ENCODE measurements around the gene GALNT1.

DNA sequence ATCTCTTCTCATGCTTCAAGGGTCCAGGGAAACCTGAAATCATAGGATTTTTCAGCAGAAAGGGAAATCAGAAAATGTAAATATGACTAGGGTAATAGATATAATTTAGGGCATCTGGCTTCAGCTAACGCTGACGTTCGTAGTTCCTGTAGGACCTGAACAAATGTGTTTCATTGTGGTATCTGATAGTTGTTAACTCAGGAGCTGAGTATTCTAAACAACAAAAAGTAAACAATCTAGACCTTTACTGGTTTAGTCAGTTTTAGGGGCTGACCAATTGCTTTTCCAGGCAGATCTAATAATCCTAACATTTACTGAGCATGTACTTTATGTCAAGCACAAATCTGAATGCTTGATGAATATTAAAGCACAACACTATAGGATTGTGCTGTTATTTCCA lies 114.8 kb downstream of the GALNT1 start:
- TF ChIP-seq EGR1 (conservative IDR thresholded peaks at IDR 0.05) (no peak), FOS (IDR thresholded peaks at IDR 0.05; ENCODE audit: extremely low read depth, insufficient read length) (no peak), HLTF (IDR thresholded peaks at IDR 0.05) (no peak), ETV1 (tag; conservative IDR thresholded peaks at IDR 0.05; ENCODE audit: low read depth) (no peak)
- TF ChIP-seq, protein P1, sequence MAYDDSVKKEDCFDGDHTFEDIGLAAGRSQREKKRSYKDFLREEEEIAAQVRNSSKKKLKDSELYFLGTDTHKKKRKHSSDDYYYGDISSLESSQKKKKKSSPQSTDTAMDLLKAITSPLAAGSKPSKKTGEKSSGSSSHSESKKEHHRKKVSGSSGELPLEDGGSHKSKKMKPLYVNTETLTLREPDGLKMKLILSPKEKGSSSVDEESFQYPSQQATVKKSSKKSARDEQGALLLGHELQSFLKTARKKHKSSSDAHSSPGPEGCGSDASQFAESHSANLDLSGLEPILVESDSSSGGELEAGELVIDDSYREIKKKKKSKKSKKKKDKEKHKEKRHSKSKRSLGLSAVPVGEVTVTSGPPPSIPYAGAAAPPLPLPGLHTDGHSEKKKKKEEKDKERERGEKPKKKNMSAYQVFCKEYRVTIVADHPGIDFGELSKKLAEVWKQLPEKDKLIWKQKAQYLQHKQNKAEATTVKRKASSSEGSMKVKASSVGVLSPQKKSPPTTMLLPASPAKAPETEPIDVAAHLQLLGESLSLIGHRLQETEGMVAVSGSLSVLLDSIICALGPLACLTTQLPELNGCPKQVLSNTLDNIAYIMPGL (CRISPR knock-in tag; IDR thresholded peaks at IDR 0.05), result no peak
- TF ChIP-seq, protein P2, sequence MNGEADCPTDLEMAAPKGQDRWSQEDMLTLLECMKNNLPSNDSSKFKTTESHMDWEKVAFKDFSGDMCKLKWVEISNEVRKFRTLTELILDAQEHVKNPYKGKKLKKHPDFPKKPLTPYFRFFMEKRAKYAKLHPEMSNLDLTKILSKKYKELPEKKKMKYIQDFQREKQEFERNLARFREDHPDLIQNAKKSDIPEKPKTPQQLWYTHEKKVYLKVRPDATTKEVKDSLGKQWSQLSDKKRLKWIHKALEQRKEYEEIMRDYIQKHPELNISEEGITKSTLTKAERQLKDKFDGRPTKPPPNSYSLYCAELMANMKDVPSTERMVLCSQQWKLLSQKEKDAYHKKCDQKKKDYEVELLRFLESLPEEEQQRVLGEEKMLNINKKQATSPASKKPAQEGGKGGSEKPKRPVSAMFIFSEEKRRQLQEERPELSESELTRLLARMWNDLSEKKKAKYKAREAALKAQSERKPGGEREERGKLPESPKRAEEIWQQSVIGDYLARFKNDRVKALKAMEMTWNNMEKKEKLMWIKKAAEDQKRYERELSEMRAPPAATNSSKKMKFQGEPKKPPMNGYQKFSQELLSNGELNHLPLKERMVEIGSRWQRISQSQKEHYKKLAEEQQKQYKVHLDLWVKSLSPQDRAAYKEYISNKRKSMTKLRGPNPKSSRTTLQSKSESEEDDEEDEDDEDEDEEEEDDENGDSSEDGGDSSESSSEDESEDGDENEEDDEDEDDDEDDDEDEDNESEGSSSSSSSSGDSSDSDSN (IDR thresholded peaks at IDR 0.05; ENCODE audit: borderline replicate concordance in 1 of 2, low read depth in 2 of 2, low read length in 2 of 2), result no peak
- TF ChIP-seq, protein P3, sequence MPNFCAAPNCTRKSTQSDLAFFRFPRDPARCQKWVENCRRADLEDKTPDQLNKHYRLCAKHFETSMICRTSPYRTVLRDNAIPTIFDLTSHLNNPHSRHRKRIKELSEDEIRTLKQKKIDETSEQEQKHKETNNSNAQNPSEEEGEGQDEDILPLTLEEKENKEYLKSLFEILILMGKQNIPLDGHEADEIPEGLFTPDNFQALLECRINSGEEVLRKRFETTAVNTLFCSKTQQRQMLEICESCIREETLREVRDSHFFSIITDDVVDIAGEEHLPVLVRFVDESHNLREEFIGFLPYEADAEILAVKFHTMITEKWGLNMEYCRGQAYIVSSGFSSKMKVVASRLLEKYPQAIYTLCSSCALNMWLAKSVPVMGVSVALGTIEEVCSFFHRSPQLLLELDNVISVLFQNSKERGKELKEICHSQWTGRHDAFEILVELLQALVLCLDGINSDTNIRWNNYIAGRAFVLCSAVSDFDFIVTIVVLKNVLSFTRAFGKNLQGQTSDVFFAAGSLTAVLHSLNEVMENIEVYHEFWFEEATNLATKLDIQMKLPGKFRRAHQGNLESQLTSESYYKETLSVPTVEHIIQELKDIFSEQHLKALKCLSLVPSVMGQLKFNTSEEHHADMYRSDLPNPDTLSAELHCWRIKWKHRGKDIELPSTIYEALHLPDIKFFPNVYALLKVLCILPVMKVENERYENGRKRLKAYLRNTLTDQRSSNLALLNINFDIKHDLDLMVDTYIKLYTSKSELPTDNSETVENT (CRISPR knock-in tag; IDR thresholded peaks at IDR 0.05), result no peak

Data from K562 (cell line).